HEK293 (cell line): ENCODE measurements around the gene OAT.

Experiments
- CTCF ChIA-PET: fragments of 350-600 bp; formaldehyde crosslinking; extraction: SDS; loops from one replicate; lab custom pipeline; 2021; ENCODE audit warnings: antibody characterized with exemption; lab: Yijun Ruan, JAX
- POLR2A ChIA-PET: fragments of 300-600 bp; formaldehyde crosslinking; extraction: SDS; loops from one replicate; lab custom pipeline; 2020; ENCODE audit warnings: antibody characterized with exemption, inconsistent platforms; lab: Yijun Ruan, JAX
- H3K27ac ChIP-seq: fragments of 200-500 bp; sonication (Bioruptor generic); 2 replicates; pipeline ENCODE4 v1.5.1; 2014; ENCODE audit warnings: low read depth, low read length, control low read depth, inconsistent platforms; ENCODE audit errors: extremely low read depth
- H3K36me3 ChIP-seq, 2 experiments: fragments of 200-500 bp in 1 of 2; sonication (Bioruptor generic) in 1 of 2; 1 replicate in 1 of 2; 2 replicates in 1 of 2; pipeline ENCODE4 v1.5.1; 2014 to 2017; ENCODE audit warnings: inconsistent platforms in 2 of 2, low read length in 2 of 2; ENCODE audit not compliant: control insufficient read depth in 2 of 2, insufficient read depth in 1 of 2
- H3K4me1 ChIP-seq: fragments of 200-500 bp; sonication (Bioruptor generic); 2 replicates; pipeline ENCODE4 v1.5.1; 2014; ENCODE audit warnings: mild to moderate bottlenecking, low read length, inconsistent platforms; ENCODE audit not compliant: control insufficient read depth, insufficient read depth
- H3K4me3 ChIP-seq: 2 replicates; pipeline ENCODE4 v1.5.1; 2011; ENCODE audit warnings: low read depth, mild to moderate bottlenecking, control low read depth, low read length, moderate library complexity
- H3K9me3 ChIP-seq: fragments of 200-500 bp; sonication (Bioruptor generic); 2 replicates; pipeline ENCODE4 v1.5.1; 2014; ENCODE audit warnings: low read depth, low read length, inconsistent platforms; ENCODE audit not compliant: control insufficient read depth, insufficient read depth
- ATF2 ChIP-seq: fragments of 450-650 bp; formaldehyde crosslinking; IDR thresholded peaks from 2 replicates; pipeline ENCODE4 v1.5.1; 2016; ENCODE audit warnings: missing biosample characterization, missing genetic modification characterization, low read depth
- FEZF1 ChIP-seq: fragments of 450-650 bp; formaldehyde crosslinking; IDR thresholded peaks from 2 replicates; pipeline ENCODE4 v1.5.1; 2016; ENCODE audit warnings: missing biosample characterization, missing genetic modification characterization
- GLIS1 ChIP-seq: fragments of 450-650 bp; formaldehyde crosslinking; IDR thresholded peaks from 2 replicates; pipeline ENCODE4 v1.5.1; 2016; ENCODE audit warnings: missing biosample characterization, missing genetic modification characterization
- KLF1 ChIP-seq: fragments of 450-650 bp; formaldehyde crosslinking; IDR thresholded peaks from 2 replicates; pipeline ENCODE4 v1.5.1; 2016; ENCODE audit warnings: missing biosample characterization, missing genetic modification characterization
- OSR2 ChIP-seq: fragments of 450-650 bp; formaldehyde crosslinking; IDR thresholded peaks from 2 replicates; pipeline ENCODE4 v1.5.1; 2016; ENCODE audit warnings: missing biosample characterization, missing genetic modification characterization
- OVOL3 ChIP-seq: fragments of 450-650 bp; formaldehyde crosslinking; IDR thresholded peaks from 2 replicates; pipeline ENCODE4 v1.5.1; 2016; ENCODE audit warnings: missing biosample characterization, missing genetic modification characterization
- REST ChIP-seq: fragments of 450-650 bp; formaldehyde crosslinking; IDR thresholded peaks from 2 replicates; pipeline ENCODE4 v1.5.1; 2016; ENCODE audit warnings: missing biosample characterization, missing genetic modification characterization
- SCRT2 ChIP-seq: fragments of 450-650 bp; formaldehyde crosslinking; IDR thresholded peaks from 2 replicates; pipeline ENCODE4 v1.5.1; 2016; ENCODE audit warnings: missing biosample characterization, missing genetic modification characterization
- SP3 ChIP-seq: fragments of 450-650 bp; formaldehyde crosslinking; IDR thresholded peaks from 2 replicates; pipeline ENCODE4 v1.5.1; 2016; ENCODE audit warnings: missing biosample characterization, missing genetic modification characterization
- SP7 ChIP-seq: fragments of 450-650 bp; formaldehyde crosslinking; IDR thresholded peaks from 2 replicates; pipeline ENCODE4 v1.5.1; 2016; ENCODE audit warnings: missing biosample characterization, missing genetic modification characterization
- ZBTB20 ChIP-seq: fragments of 450-650 bp; formaldehyde crosslinking; IDR thresholded peaks from 2 replicates; pipeline ENCODE4 v1.5.1; 2016; ENCODE audit warnings: missing biosample characterization, missing genetic modification characterization
- ZBTB8A ChIP-seq: fragments of 450-650 bp; formaldehyde crosslinking; IDR thresholded peaks from 2 replicates; pipeline ENCODE4 v1.5.1; 2016; ENCODE audit warnings: missing biosample characterization, missing genetic modification characterization
- ZIC2 ChIP-seq: fragments of 450-650 bp; formaldehyde crosslinking; IDR thresholded peaks from 2 replicates; pipeline ENCODE4 v1.5.1; 2016; ENCODE audit warnings: missing biosample characterization, missing genetic modification characterization
- ZNF10 ChIP-seq: fragments of 450-650 bp; formaldehyde crosslinking; IDR thresholded peaks from 2 replicates; pipeline ENCODE4 v1.5.1; 2017; ENCODE audit warnings: missing biosample characterization, missing genetic modification characterization
- ZNF184 ChIP-seq: fragments of 450-650 bp; IDR thresholded peaks from 2 replicates; pipeline ENCODE4 v1.5.1; 2018; ENCODE audit warnings: missing biosample characterization, mild to moderate bottlenecking, missing genetic modification characterization
- ZNF202 ChIP-seq: fragments of 450-650 bp; formaldehyde crosslinking; IDR thresholded peaks from 2 replicates; pipeline ENCODE4 v1.5.1; 2016; ENCODE audit warnings: missing biosample characterization, missing genetic modification characterization, borderline replicate concordance
- ZNF335 ChIP-seq: fragments of 450-650 bp; formaldehyde crosslinking; conservative IDR thresholded peaks from 2 replicates; pipeline ENCODE4 v1.5.1; 2016; ENCODE audit warnings: missing biosample characterization, missing genetic modification characterization
- ZNF362 ChIP-seq: fragments of 450-650 bp; formaldehyde crosslinking; IDR thresholded peaks from 2 replicates; pipeline ENCODE4 v1.5.1; 2016; ENCODE audit warnings: missing biosample characterization, missing genetic modification characterization
- ZNF366 ChIP-seq: fragments of 450-650 bp; formaldehyde crosslinking; conservative IDR thresholded peaks from 2 replicates; pipeline ENCODE4 v1.5.1; 2016; ENCODE audit warnings: missing biosample characterization, missing genetic modification characterization
- ZNF513 ChIP-seq: fragments of 450-650 bp; IDR thresholded peaks from 2 replicates; pipeline ENCODE4 v1.5.1; 2018; ENCODE audit warnings: missing biosample characterization, missing genetic modification characterization
- ZNF514 ChIP-seq: fragments of 450-650 bp; formaldehyde crosslinking; IDR thresholded peaks from 2 replicates; pipeline ENCODE4 v1.5.1; 2016; ENCODE audit warnings: missing biosample characterization, missing genetic modification characterization
- ZNF707 ChIP-seq: fragments of 450-650 bp; formaldehyde crosslinking; IDR thresholded peaks from 2 replicates; pipeline ENCODE4 v1.5.1; 2016; ENCODE audit warnings: missing biosample characterization, missing genetic modification characterization
- ZNF76 ChIP-seq: fragments of 450-650 bp; formaldehyde crosslinking; IDR thresholded peaks from 2 replicates; pipeline ENCODE4; 2016; ENCODE audit warnings: low read depth, missing biosample characterization, missing genetic modification characterization, borderline replicate concordance
- ZNF843 ChIP-seq: fragments of 450-650 bp; formaldehyde crosslinking; IDR thresholded peaks from 2 replicates; pipeline ENCODE4 v1.5.1; 2016; ENCODE audit warnings: missing biosample characterization, missing genetic modification characterization

OAT gene

GRCh38 chr10:124429576-124429975 is 10.9 kb upstream of the OAT start (continued):
- no peak for TF ChIP-seq ZNF513 (tag by site-specific recombination)

- Histone ChIP-seq H3K4me3 (no peak overlapping the region), H3K9me3 (no peaks in the 10 kb centered on the region), H3K27ac (no peak overlapping the region), H3K4me1 (0 out of 2 replicates have a peak, but pooled peaks cover 5% of the 10 kb centered on the region), H3K36me3 (no peaks in the 10 kb centered on the region)
- POLR2A ChIA-PET: interaction anchor here (1.9 kb wide), 1 partner anchor 9 kb away, joined by 16 read pairs; the partner anchor contains the start of gene OAT
- CTCF ChIA-PET: interaction anchor here (0.9 to 1.8 kb wide), 2 partner anchors 10 to 11 kb away, joined by 3 to 11 read pairs; partner anchors contain the start of gene OAT
- peak; percentile 83 for TF ChIP-seq SP7 (tag by site-specific recombination)
- TF ChIP-seq REST (tag by site-specific recombination): no peak
- no peak for TF ChIP-seq ZNF362 (tag by site-specific recombination)
- peak; percentile 22; the same call in 1 of the 2 replicates for TF ChIP-seq ZNF184 (tag by site-specific recombination)
- TF ChIP-seq ZNF202 (tag by site-specific recombination): no peak
- TF ChIP-seq KLF1 (tag by site-specific recombination): no peak
- TF ChIP-seq ZBTB20 (tag by site-specific recombination): 0 out of 2 replicates have a peak, but pooled peaks have one; percentile 19
- peak; percentile 94 for TF ChIP-seq ZNF335
- no peak for TF ChIP-seq ZBTB8A (tag by site-specific recombination)
- no peak for TF ChIP-seq ZNF10 (tag by site-specific recombination)
- no peak for TF ChIP-seq ZNF76 (tag by site-specific recombination)
- TF ChIP-seq ZIC2 (tag by site-specific recombination): peak; percentile 22; the same call in 1 of the 2 replicates
- no peak for TF ChIP-seq SP3
- TF ChIP-seq ZNF843 (tag by site-specific recombination): no peak
- TF ChIP-seq ZNF366 (tag by site-specific recombination): no peak
- TF ChIP-seq ZNF513 (tag by site-specific recombination): peak; percentile 51
- no peak for TF ChIP-seq ZNF514
- no peak for TF ChIP-seq SCRT2 (tag by site-specific recombination)
- no peak for TF ChIP-seq ATF2 (tag by site-specific recombination)
- TF ChIP-seq FEZF1 (tag by site-specific recombination): no peak
- TF ChIP-seq GLIS1 (tag by site-specific recombination): peak; percentile 98
- TF ChIP-seq OVOL3: no peak
- TF ChIP-seq ZNF707: no peak
- peak; percentile 32; the same call in 1 of the 2 replicates for TF ChIP-seq OSR2 (tag by site-specific recombination)
Measured at GRCh38 chr10:124428207-124428777, 9.6 kb upstream of the OAT start.
